Measurements from ENCODE around the gene IMMP2L. TPM values are rescaled to one million over a fixed set of nuclear protein-coding genes. Genes with fewer than 3 reads are reported as not detected.

The IMMP2L gene
- total RNA-seq, 1 experiment from 2014 or later, result 13.6 TPM

GRCh38 chr7:111531993-111532392 is 30.3 kb downstream of the IMMP2L start (continued):
- no peak for TF ChIP-seq SOX15 (CRISPR knock-in tag; IDR thresholded peaks at IDR 0.05)
- no peak for TF ChIP-seq CTCF (IDR thresholded peaks at IDR 0.05)
- TF ChIP-seq ZNF281 (CRISPR knock-in tag; IDR thresholded peaks at IDR 0.05), result no peak
- no peak for TF ChIP-seq FOXP4 (CRISPR knock-in tag; IDR thresholded peaks at IDR 0.05)
- TF ChIP-seq NFATC4 (CRISPR knock-in tag; IDR thresholded peaks at IDR 0.05), result no peak
- TF ChIP-seq ZNF532 (CRISPR knock-in tag; IDR thresholded peaks at IDR 0.05; ENCODE audit: borderline replicate concordance), result no peak

- TF ChIP-seq FOXP4 (CRISPR knock-in tag; IDR thresholded peaks at IDR 0.05) (no peak), NFYB (CRISPR knock-in tag; conservative IDR thresholded peaks at IDR 0.05; ENCODE audit: low read depth) (no peak), MXD4 (CRISPR knock-in tag; IDR thresholded peaks at IDR 0.05; ENCODE audit: borderline replicate concordance) (no peak), ZNF219 (CRISPR knock-in tag; IDR thresholded peaks at IDR 0.05; ENCODE audit: borderline replicate concordance) (no peak)
- CTCF ChIA-PET, result no interaction called here
- Mint-ChIP-seq H3K27ac (no peak overlapping the region), H3K27me3 (ENCODE audit: low read depth) (no peaks in the 10 kb centered on the region), H3K4me1 (peaks cover 6% of the 10 kb centered on the region), H3K36me3 (no peaks in the 10 kb centered on the region), H3K4me3 (no peak overlapping the region), H3K9me3 (no peaks in the 10 kb centered on the region)
- no peak for DNase-seq (ENCODE audit: low spot score)
- POLR2A ChIA-PET, result no interaction called here
- no peak for ATAC-seq
Measured at GRCh38 chr7:111530356-111530668, 32.0 kb downstream of the IMMP2L start.

Measured in WTC11 (cell line).